Adipocyte (in vitro differentiated cells): Measurements from ENCODE around the gene FAM118A.
"Not testable (repeated sequence)": the region's sequence is repeated elsewhere in the genome, so short reads cannot be mapped to it uniquely, and the experiment has no call there.

Experiments used
- DNase-seq: peaks from one replicate; pipeline ENCODE4 v3.0.0-alpha.2; 2015; ENCODE audit warnings: low read depth
- H3K27me3 ChIP-seq: replicated peaks from 2 replicates; pipeline ENCODE4 v1.7.0; 2013; ENCODE audit warnings: mild to moderate bottlenecking, low read length, moderate library complexity; ENCODE audit not compliant: control insufficient read depth, insufficient read depth
- H3K36me3 ChIP-seq: 2 replicates; pipeline ENCODE4 v1.7.0; 2013; ENCODE audit warnings: low read length, mild to moderate bottlenecking, moderate library complexity; ENCODE audit not compliant: control insufficient read depth, insufficient read depth, severe bottlenecking
- H3K4me1 ChIP-seq: 2 replicates; pipeline ENCODE4 v1.7.0; 2013; ENCODE audit warnings: mild to moderate bottlenecking, low read length, moderate library complexity; ENCODE audit not compliant: control insufficient read depth, insufficient read depth
- H3K4me3 ChIP-seq: 2 replicates; pipeline ENCODE4 v1.7.0; 2013; ENCODE audit warnings: mild to moderate bottlenecking, low read length, moderate library complexity
- H3K9ac ChIP-seq: 2 replicates; pipeline ENCODE4 v1.7.0; 2013; ENCODE audit warnings: mild to moderate bottlenecking, low read length, moderate library complexity
- H3K9me3 ChIP-seq: 2 replicates; pipeline ENCODE4 v1.7.0; 2013; ENCODE audit warnings: mild to moderate bottlenecking, low read length, moderate library complexity; ENCODE audit not compliant: control insufficient read depth

FAM118A gene

DNA sequence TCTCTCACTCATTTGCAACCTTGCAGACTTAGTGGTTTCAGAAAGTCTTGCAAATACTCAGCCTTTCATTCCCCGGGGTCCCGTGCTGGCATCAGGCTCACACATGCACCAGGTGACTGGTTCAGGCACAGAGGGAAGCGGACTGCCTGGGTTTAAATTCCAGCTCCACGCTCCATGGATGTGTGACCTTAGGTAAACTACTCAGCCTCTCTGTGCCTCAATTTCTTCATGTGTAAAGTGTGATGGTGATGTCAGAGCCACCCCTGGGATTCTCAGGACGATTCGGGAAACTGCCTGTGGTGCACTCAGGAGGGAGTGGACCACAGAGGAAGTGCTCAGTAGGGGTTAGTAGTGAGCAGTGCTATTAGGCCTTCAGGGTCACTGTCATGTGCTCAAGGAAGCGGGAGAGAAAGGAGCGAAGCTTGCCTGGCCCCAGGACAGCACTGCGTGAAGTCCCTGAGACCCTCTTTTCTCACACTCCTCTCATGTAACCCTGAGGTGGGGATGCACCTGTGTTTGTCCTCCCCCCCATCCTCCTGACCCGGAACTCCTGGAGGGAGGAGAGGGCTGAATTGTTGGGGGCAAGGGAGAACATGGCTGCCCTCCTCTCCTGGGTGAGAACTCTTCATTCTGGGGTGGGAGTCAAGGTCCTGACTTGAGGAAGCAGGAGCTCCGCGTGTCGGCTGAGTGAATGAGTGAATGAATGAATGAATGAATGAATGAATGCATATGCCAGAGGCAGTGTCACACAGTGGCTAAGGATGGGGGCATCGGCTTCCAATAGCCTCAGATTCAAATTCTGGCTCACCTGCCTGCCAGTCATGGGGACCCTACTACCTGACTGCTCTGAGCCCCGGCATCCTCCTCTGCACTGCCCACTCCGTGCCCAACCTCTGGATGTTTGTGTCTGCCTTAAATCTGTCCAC is 39.4 kb upstream of the FAM118A start:
- peaks cover 12% of the 10 kb centered on the region for H3K27me3 ChIP-seq
- H3K9me3 ChIP-seq, result no peaks in the 10 kb centered on the region
- H3K9ac ChIP-seq, result no peak overlapping the region
- H3K4me3 ChIP-seq, result no peak overlapping the region
- H3K4me1 ChIP-seq, result peaks cover 14% of the 10 kb centered on the region
- no peak for DNase-seq
- H3K36me3 ChIP-seq, result no peaks in the 10 kb centered on the region

GRCh38 chr22:45271667-45272201 is 38.0 kb upstream of the FAM118A start:
- peak overlapping the region; percentile 9 for H3K4me3 ChIP-seq
- DNase-seq, result peak; percentile 18

DNA sequence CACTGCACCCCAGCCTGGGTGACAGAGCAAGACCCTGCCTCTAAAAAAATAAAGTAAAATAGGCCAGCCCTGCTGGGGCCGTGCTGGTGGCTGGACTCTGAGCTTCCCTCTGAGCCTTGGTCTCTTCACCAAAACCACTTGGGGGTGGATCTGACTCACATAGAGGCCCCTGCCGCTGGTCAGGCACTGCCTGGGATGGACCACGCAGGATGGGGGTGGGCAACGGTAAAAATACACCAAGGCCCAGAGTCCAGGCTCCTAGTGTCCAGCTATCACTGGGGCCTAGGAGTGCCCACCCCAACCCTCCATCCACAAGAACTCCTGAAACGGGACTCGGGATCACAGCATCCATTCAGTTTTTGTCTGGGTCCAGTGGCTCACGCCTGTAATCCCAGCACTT is 37.2 kb upstream of the FAM118A start:
- Histone ChIP-seq H3K27me3 (peaks cover 12% of the 10 kb centered on the region), H3K4me3 (no peak overlapping the region), H3K4me1 (peaks cover 14% of the 10 kb centered on the region), H3K36me3 (no peaks in the 10 kb centered on the region), H3K9me3 (no peaks in the 10 kb centered on the region), H3K9ac (no peak overlapping the region)
- DNase-seq, result no peak

More at GRCh38 chr22:45271667-45272201, 38.0 kb upstream of the FAM118A start:
- H3K9ac ChIP-seq, result peak overlapping the region; percentile 43
- H3K27me3 ChIP-seq, result peaks cover 12% of the 10 kb centered on the region
- H3K4me1 ChIP-seq, result peaks cover 14% of the 10 kb centered on the region
- H3K9me3 ChIP-seq, result no peaks in the 10 kb centered on the region
- H3K36me3 ChIP-seq, result no peaks in the 10 kb centered on the region

DNA sequence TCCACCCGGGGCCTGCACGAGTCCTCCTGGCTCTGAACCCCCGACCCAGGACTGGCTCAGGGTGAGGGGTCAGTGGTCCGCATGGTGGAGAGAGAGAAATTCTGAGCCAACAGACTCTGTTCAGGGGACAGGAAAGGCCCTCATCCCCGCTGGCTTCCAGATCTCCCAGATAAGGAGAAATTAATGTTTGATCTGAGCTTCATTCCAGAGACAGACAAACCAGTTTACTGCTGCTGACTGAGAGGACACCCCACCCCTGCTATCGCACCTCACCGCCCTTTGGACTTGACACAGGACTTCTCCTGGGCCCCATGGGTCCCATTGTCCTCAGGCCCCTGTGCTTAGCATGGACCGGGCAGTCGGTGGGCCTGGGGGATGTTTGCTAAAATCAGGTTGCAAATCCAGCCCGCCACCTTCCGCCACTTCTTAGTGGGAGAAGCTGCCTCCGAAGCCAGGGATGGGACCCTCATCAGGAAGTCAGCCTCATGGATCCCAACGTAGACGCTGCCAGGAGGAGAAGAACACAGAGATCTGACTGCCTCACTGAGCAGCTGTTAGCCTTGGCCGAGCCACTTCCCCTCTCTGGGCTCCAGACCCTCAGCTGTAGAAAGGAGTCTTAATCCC is 36.2 kb upstream of the FAM118A start:
- H3K4me3 ChIP-seq, result no peak overlapping the region
- H3K36me3 ChIP-seq, result no peaks in the 10 kb centered on the region
- no peak overlapping the region for H3K9ac ChIP-seq
- H3K9me3 ChIP-seq, result no peaks in the 10 kb centered on the region
- no peak for DNase-seq
- peaks cover 12% of the 10 kb centered on the region for H3K27me3 ChIP-seq
- H3K4me1 ChIP-seq, result peaks cover 14% of the 10 kb centered on the region

- no peak overlapping the region for H3K4me3 ChIP-seq
- H3K27me3 ChIP-seq, result peaks cover 6% of the 10 kb centered on the region
- DNase-seq, result no peak
- no peaks in the 10 kb centered on the region for H3K9me3 ChIP-seq
- H3K9ac ChIP-seq, result no peak overlapping the region
- no peaks in the 10 kb centered on the region for H3K36me3 ChIP-seq
- H3K4me1 ChIP-seq, result peaks cover 12% of the 10 kb centered on the region
Observed at GRCh38 chr22:45276507-45277105, 33.1 kb upstream of the FAM118A start.

DNA sequence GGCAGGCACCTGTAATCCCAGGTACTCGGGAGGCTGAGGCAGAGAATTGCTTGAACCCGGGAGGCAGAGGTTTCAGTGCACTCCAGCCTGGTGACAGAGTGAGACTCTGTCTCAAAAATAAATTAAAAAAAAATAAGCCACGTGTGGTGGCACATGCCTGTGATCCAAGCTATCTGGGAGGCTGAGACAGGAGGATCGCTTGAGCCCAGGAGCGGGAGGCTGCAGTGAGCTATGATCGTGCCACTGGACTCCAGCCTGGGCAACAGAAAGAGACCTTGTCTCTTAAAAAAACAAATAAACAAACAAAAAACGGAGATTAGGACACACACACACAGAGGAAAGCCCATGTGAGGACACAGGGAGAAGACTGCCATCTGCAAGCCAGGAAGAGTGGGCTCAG is 32.0 kb upstream of the FAM118A start:
- H3K36me3 ChIP-seq, result not testable (repeated sequence)

GRCh38 chr22:45278125-45278524 is 31.6 kb upstream of the FAM118A start:
- H3K4me1 ChIP-seq, result peaks cover 6% of the 10 kb centered on the region
- no peak for DNase-seq
- no peak overlapping the region for H3K4me3 ChIP-seq
- no peaks in the 10 kb centered on the region for H3K9me3 ChIP-seq
- peaks cover 15% of the 10 kb centered on the region for H3K27me3 ChIP-seq
- H3K36me3 ChIP-seq, result no peaks in the 10 kb centered on the region
- no peak overlapping the region for H3K9ac ChIP-seq

More for the DNA sequence above, 32.0 kb upstream of the FAM118A start:
- H3K4me3 ChIP-seq, H3K4me1 ChIP-seq, H3K9ac ChIP-seq, H3K9me3 ChIP-seq, DNase-seq: not testable (repeated sequence)
- H3K27me3 ChIP-seq, result peaks cover 15% of the 10 kb centered on the region

GRCh38 chr22:45280587-45280980 is 29.1 kb upstream of the FAM118A start:
- peaks cover 6% of the 10 kb centered on the region for H3K4me1 ChIP-seq
- peaks cover 27% of the 10 kb centered on the region for H3K27me3 ChIP-seq
- no peaks in the 10 kb centered on the region for H3K36me3 ChIP-seq
- H3K9me3 ChIP-seq, result no peaks in the 10 kb centered on the region
- H3K4me3 ChIP-seq, result no peak overlapping the region
- DNase-seq, result no peak
- no peak overlapping the region for H3K9ac ChIP-seq

- Histone ChIP-seq H3K9me3 (no peaks in the 10 kb centered on the region), H3K4me1 (peaks cover 6% of the 10 kb centered on the region), H3K4me3 (no peak overlapping the region), H3K27me3 (peaks cover 31% of the 10 kb centered on the region), H3K36me3 (no peaks in the 10 kb centered on the region), H3K9ac (no peak overlapping the region)
- no peak for DNase-seq
Observed at GRCh38 chr22:45281010-45281409, 28.7 kb upstream of the FAM118A start.

DNA sequence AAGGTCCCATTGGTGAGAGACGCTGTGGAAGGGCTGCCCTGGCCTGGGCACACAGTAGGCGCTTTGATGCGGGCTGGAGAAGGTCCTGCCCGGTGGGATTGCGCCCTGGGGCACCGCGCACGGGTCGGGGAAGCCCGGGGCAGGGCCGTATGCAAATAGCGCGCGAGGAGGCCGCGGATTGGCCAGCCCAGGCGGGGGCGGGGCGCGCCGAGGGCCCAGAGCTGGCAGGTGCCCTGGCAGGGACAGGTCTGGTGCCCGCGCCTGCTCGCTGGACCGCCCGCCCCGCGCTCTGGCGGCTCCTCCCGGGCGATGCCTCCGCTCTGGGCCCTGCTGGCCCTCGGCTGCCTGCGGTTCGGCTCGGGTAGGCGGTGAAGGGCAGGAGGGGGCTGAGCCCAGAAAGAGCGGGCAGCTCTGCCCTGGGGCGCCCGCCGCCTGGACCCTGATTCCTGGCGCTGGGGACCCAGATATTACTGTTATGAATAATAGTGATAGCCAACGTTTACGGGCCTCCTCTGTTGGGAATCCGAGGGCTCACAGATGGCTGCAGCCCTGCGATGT is 24.9 kb upstream of the FAM118A start, which contains the start of gene UPK3A:
TSS of gene UPK3A (plus strand) at position 245 of the 558 bp plus-strand sequence. CDS start at position 310, 65 bp downstream.
- Histone ChIP-seq H3K36me3 (no peaks in the 10 kb centered on the region), H3K9me3 (no peaks in the 10 kb centered on the region), H3K4me3 (peak within 1 kb of the TSS; percentile 56), H3K9ac (no peak within 1 kb of the TSS), H3K27me3 (peaks cover 38% of the 10 kb centered on the region), H3K4me1 (peaks cover 3% of the 10 kb centered on the region)
- peak; percentile 18 for DNase-seq
